Loucy (cell line): ENCODE data around the gene FANK1.

Experiments
- EZH2phosphoT487 ChIP-seq: fragments of 200-600 bp; IDR thresholded peaks from 2 replicates; pipeline ENCODE4 v1.6.1; 2018; ENCODE audit warnings: antibody characterized with exemption, mild to moderate bottlenecking, moderate library complexity, borderline replicate concordance
- TF ChIP-seq, protein P1 (sequence below): fragments of 200-600 bp; sonication (generic); conservative IDR thresholded peaks from 2 replicates; pipeline ENCODE4 v1.5.1; 2014; ENCODE audit warnings: mild to moderate bottlenecking, antibody characterized with exemption, low read length

DNA sequence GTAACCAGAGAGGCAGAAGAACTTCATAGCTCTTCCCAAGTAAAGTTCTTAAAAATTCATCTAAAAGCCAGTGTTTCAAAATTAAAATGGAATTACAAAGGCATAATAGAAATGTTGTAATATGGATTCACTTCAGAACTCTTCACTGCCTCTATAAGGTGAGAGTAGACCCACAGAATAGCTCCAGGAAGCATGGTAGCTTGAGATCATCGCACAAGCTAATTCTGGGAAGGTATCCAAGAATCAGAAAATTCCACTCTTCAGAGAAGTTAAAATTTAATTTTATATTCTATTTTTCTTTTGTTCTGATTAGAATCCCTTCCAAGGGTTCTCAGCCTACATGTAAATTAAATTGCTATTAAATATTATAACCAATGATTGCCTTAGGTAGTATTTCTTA is 13.8 kb upstream of the FANK1 start:
- TF ChIP-seq, protein P1, sequence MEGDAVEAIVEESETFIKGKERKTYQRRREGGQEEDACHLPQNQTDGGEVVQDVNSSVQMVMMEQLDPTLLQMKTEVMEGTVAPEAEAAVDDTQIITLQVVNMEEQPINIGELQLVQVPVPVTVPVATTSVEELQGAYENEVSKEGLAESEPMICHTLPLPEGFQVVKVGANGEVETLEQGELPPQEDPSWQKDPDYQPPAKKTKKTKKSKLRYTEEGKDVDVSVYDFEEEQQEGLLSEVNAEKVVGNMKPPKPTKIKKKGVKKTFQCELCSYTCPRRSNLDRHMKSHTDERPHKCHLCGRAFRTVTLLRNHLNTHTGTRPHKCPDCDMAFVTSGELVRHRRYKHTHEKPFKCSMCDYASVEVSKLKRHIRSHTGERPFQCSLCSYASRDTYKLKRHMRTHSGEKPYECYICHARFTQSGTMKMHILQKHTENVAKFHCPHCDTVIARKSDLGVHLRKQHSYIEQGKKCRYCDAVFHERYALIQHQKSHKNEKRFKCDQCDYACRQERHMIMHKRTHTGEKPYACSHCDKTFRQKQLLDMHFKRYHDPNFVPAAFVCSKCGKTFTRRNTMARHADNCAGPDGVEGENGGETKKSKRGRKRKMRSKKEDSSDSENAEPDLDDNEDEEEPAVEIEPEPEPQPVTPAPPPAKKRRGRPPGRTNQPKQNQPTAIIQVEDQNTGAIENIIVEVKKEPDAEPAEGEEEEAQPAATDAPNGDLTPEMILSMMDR, result no peak
- no peak for TF ChIP-seq EZH2phosphoT487
